Mesodermal cell (in vitro differentiated cells): Measurements from ENCODE around the gene SLC16A3.

Experiments used
- H3K27ac ChIP-seq: 2 replicates; pipeline ENCODE4 v1.7.0; 2013; ENCODE audit warnings: mild to moderate bottlenecking, low read depth, low read length, moderate library complexity; ENCODE audit not compliant: severe bottlenecking
- H3K36me3 ChIP-seq: 2 replicates; pipeline ENCODE4 v1.7.1; 2013; ENCODE audit warnings: mild to moderate bottlenecking, low read length, moderate library complexity; ENCODE audit not compliant: control insufficient read depth, insufficient read depth
- H3K4me1 ChIP-seq: one replicate; pipeline ENCODE4 v1.7.1; 2013; ENCODE audit warnings: mild to moderate bottlenecking, low read length; ENCODE audit not compliant: insufficient read depth, control insufficient read depth, poor library complexity, severe bottlenecking
- H3K4me3 ChIP-seq: 2 replicates; pipeline ENCODE4 v1.7.0; 2013; ENCODE audit warnings: low read length, control low read depth, mild to moderate bottlenecking; ENCODE audit not compliant: insufficient read depth, poor library complexity, severe bottlenecking; ENCODE audit errors: extremely low read depth
- H3K9me3 ChIP-seq: 2 replicates; pipeline ENCODE4 v1.7.1; 2013; ENCODE audit warnings: mild to moderate bottlenecking, low read length, moderate library complexity; ENCODE audit not compliant: control insufficient read depth
- WGBS, 2 experiments: methylation state at CpG; one replicate each; pipeline ENCODE4 v1.1.5; 2013; ENCODE audit warnings: missing lambda C conversion rate in 2 of 2; ENCODE audit not compliant: insufficient coverage in 2 of 2; 5-methylcytosine and 5-hydroxymethylcytosine counted together

Gene SLC16A3

DNA sequence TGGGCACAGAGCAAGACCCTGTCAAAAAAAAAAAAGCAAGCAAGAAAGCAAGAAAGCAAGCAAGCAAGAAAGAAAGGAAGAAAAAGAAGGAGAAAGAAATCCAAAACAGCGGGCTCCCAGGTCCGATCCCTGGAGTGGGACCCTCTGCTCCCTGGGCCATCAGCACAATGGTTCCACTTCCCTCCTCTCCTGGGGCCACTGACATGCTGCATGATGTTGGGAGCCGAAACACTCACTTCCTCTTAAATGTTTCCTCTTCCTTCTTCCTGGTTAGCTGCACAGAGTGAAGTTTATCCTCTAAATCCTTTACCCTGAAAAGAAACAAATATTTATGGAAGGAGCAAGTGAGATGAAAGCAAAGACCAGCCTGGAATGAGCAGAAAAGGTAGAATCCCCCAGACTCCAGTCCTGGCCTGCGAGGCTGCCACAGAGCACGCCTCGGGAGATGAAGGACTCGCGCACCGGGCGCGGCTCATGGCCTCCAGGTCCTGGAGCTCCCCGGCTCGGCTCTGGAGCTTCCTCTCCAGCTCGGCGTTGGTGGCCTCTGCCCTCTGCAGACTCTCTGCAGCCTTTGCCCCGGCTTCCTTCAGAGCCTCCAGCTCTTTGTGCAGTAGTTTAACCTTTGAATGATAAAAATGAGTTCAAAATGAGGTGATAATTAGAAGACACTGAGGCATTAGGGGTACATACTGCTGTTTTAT, 35.2 kb upstream of the SLC16A3 start:
- Histone ChIP-seq H3K36me3 (peaks cover 67% of the 10 kb centered on the region), H3K4me1 (no peaks in the 10 kb centered on the region), H3K27ac (no peak overlapping the region), H3K9me3 (no peaks in the 10 kb centered on the region), H3K4me3 (no peak overlapping the region)
- WGBS, 2 experiments, result 80 to 94% methylated on average over 7 to 15 of the region's 16 CpGs

DNA sequence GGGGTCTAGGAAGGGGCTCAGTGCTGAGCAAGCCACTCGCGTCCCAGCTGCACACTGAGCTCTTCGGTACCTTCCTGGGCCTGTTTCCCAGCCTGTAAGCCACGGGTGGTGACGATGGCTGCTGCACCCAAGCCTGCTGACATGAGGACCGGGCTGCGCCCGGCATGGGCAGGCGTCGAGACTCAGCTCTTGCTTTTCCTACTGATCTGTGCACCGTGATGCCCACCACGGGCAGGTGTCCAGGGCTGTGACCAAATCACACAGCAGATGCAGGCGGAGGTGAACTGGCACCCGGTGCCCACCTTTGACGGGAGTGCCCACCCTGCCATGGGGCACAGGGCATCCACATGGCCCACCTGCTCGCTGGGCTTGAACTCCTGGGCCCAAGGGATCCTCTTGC, 34.1 kb upstream of the SLC16A3 start:
- H3K4me3 ChIP-seq, result no peak overlapping the region

DNA sequence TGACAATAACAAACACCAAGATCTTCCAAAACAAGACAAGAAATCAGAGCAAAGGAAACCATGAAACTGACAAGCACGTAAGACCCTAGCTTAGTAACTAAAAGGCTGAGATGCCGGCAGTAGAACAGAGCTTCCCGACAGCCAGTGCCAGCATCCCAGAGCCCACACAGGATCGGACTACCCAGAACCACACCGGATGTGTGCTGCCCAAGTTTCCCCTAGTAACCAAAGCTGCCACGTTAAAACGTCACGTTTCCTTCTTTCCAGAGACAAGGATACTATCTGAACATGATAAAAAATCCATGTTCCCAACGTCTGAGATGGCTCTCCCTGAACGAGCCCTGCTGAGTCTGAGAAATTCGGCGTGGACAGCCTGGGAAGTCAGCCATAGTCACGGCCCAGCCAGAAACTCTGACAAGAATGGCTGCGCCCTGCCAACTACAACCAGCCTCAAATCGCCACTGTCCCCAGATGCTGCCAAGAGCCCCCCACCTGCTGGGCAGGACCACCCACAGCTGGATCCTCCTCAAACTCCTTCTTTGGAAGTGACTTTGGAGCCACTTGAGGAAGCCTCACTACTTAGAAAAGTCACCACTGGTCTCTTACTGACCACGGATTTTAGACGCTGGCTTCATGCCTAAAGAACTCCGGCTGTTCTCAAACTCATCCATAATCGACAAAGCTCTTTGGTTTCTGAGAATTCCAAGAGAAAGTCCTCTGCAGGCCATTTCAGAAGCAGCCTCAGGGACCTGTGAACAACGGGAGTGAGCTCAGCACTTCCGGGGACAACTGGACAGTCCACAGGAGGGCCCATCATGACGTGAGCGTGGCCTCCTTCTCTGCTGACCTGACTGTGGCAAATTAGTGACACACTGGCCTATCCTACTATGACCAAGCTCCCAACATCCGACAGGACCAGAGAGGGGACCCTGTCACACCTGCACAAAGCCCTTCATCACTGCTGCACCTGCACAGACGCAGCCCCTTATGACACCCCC, 32.9 kb upstream of the SLC16A3 start:
- H3K9me3 ChIP-seq, result no peaks in the 10 kb centered on the region

More for the DNA sequence above, 34.1 kb upstream of the SLC16A3 start:
- peaks cover 72% of the 10 kb centered on the region for H3K36me3 ChIP-seq
- H3K4me1 ChIP-seq, result no peaks in the 10 kb centered on the region
- 95 to 98% methylated on average over 16 of the region's 16 CpGs for WGBS, 2 experiments
- H3K9me3 ChIP-seq, result no peaks in the 10 kb centered on the region
- no peak overlapping the region for H3K27ac ChIP-seq

DNA sequence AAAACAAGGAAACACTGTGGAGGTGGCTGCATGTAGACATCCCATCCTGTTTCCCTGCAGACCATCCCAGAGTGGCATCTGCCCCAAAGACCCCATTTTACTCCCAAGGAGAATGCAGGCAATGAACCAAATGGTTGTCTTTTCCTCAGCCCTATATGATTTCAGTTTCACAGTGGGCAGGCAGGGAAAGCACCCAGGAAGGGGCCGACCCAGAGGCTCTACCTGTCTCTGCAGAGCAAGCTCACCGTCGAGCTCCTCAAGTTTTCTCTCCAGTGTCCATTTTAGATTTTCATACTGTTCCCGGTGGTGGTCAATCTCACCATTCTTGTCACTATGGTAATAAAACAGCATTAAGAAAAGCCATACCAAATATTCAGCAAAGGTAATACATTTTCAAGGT, 30.8 kb upstream of the SLC16A3 start:
- Histone ChIP-seq H3K9me3 (no peaks in the 10 kb centered on the region), H3K27ac (no peak overlapping the region), H3K36me3 (peaks cover 61% of the 10 kb centered on the region), H3K4me1 (peaks cover 10% of the 10 kb centered on the region), H3K4me3 (no peak overlapping the region)
- WGBS, 2 experiments, result 84 to 98% methylated on average over 4 of the region's 4 CpGs

More for the DNA sequence above, 32.9 kb upstream of the SLC16A3 start:
- H3K4me1 ChIP-seq, result peaks cover 3% of the 10 kb centered on the region
- peaks cover 73% of the 10 kb centered on the region for H3K36me3 ChIP-seq
- no peak overlapping the region for H3K4me3 ChIP-seq
- no peak overlapping the region for H3K27ac ChIP-seq
- WGBS, 2 experiments, result 90 to 91% methylated on average over 22 to 25 of the region's 25 CpGs

GRCh38 chr17:82199496-82199895, 29.3 kb upstream of the SLC16A3 start:
- Histone ChIP-seq H3K36me3 (peaks cover 48% of the 10 kb centered on the region), H3K9me3 (no peaks in the 10 kb centered on the region), H3K4me1 (peaks cover 10% of the 10 kb centered on the region), H3K27ac (no peak overlapping the region), H3K4me3 (no peak overlapping the region)
- WGBS, 2 experiments, result 89 to 99% methylated on average over 11 of the region's 12 CpGs

DNA sequence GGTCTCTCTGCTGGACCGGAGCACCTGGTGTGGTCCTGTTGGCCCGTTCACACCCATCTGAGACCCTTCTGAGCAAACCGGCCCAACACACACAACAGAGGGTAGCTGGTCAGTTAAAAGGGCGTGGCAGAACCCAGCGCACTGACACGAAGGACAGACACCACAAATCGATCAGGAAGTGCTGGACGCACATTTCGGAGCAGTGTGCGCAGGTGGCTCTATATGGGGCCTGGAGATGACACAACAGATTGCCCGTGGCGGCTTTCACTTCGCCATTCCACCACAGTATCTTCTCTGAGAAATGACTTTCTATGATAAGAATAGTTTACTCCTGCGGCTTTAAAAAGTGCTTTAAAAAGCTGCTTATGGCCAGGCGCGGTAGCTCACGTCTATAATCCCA, 28.7 kb upstream of the SLC16A3 start:
- Histone ChIP-seq H3K4me3 (no peak overlapping the region), H3K4me1 (peaks cover 14% of the 10 kb centered on the region), H3K27ac (no peak overlapping the region), H3K9me3 (no peaks in the 10 kb centered on the region), H3K36me3 (peaks cover 42% of the 10 kb centered on the region)
- 93 to 95% methylated on average over 12 to 14 of the region's 17 CpGs for WGBS, 2 experiments

DNA sequence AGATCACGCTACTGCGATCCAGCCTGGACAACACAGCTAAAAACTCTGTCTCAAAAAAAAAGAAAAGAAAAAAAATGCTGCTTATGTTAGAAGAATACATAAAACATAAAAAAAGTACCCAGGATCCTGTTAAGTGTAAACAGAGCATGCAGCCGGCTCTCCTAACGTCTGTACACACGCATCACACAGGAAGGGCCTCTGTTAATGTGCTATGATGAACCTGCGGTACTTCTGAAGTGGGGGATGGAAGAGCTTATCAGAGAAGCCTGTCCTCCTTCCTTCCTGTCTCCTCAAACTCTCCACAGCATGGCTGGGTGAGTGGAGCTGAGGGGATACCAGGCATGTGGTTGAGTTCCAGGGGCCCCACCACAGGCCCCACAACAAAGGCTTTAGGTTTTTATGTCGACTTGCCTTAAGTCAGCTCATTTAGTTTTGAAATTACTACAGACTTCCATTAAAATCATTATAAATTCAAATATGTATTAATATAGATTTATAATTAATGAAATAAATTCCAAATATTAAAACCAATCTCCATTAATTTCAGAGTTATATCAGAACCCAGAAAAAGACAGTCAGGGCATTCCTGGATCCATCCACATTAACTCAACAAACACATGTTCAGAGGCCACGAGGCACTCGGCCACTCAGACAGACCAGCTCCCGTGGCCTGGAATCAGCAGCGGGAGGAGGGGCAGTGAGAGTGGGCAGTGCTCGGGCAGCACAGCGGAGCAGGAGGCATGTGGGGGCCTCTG, 27.9 kb upstream of the SLC16A3 start:
- 79 to 94% methylated on average over 7 to 10 of the region's 13 CpGs for WGBS, 2 experiments
- H3K4me1 ChIP-seq, result peaks cover 19% of the 10 kb centered on the region
- no peak overlapping the region for H3K27ac ChIP-seq
- no peak overlapping the region for H3K4me3 ChIP-seq
- H3K9me3 ChIP-seq, result no peaks in the 10 kb centered on the region
- peaks cover 34% of the 10 kb centered on the region for H3K36me3 ChIP-seq

DNA sequence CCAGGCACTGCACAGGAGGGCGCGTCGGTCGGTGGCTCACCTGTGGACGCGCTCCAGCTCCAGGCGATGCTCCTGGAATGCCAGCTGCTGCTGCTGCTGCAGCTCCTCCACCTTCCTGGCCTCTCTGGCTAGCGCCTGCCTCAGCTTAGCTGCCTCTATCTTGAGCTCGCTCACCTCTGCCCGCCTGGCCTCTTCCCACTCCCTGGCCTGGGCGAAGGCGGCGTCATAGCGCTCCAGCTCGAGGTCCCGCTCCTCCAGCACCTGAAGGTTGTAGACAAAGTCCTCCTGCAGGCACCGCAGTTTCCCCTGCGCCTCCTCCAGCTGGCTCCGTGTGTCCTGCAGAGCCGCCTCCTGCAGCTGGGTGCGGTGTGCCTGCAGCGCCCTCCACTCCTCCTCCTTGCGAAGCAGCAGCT, 27.3 kb upstream of the SLC16A3 start:
- Histone ChIP-seq H3K4me1 (peaks cover 25% of the 10 kb centered on the region), H3K9me3 (no peaks in the 10 kb centered on the region), H3K4me3 (no peak overlapping the region), H3K27ac (no peak overlapping the region), H3K36me3 (peaks cover 33% of the 10 kb centered on the region)
- WGBS, 2 experiments, result 92 to 96% methylated on average over 22 to 23 of the region's 23 CpGs

DNA sequence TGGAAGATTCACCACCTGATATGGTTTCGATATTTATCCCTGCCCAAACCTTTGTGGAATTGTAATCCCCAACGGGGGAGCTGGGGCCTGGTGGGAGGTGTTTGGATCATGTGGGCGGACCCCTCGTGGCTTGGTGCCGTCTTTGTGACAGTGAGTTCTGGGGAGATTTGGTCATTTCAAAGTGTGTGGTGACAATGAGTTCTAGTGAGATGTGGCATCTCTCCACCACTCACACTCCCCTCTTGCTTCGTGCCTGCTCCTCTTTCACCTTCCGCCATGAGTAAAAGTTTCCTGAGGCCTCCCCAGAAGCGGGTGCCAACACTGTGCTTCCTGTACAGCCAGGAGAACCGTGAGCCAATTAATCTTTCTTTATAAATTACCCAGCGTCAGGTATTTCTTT, 25.9 kb upstream of the SLC16A3 start:
- H3K4me3 ChIP-seq, result no peak overlapping the region
- peaks cover 25% of the 10 kb centered on the region for H3K4me1 ChIP-seq
- no peak overlapping the region for H3K27ac ChIP-seq
- no peaks in the 10 kb centered on the region for H3K9me3 ChIP-seq
- WGBS, 2 experiments, result 89 to 100% methylated on average over 3 to 4 of the region's 10 CpGs
- H3K36me3 ChIP-seq, result peaks cover 31% of the 10 kb centered on the region

DNA sequence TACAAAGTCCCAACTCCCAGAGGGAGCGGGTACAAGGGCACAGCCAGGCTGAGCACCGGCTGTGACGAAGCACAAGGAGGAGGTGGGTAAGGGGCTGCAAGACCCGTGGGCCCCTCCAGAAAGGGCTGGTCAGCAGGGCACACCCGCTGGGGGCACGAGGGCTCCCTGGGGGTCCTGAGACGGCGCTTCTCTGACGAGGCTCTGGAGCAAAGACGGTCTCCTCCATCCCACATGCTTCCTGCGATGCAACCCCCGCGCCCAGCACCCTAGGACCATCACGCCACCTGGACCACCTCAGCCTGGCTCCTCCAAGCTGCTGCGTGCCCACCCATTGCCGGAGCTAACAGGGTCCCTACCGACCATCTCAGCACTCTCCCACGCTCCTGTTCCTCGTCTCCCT, 24.9 kb upstream of the SLC16A3 start:
- Histone ChIP-seq H3K4me3 (no peak overlapping the region), H3K36me3 (peaks cover 25% of the 10 kb centered on the region), H3K9me3 (no peaks in the 10 kb centered on the region), H3K27ac (no peak overlapping the region), H3K4me1 (peaks cover 25% of the 10 kb centered on the region)
- WGBS, 2 experiments, result 90 to 91% methylated on average over 17 to 19 of the region's 19 CpGs
